ENCODE results near the gene GALNT2. TPM values are rescaled to one million over a fixed set of nuclear protein-coding genes. Genes with fewer than 3 reads are reported as not detected.
A peak's percentile ranks its signal among the peaks of the same experiment; 100 is the strongest.

Gene GALNT2
- total and polyA plus RNA-seq, 2 donors (not counting 1 experiment from before 2014, with no cell fraction given) = 19.0 to 184 TPM

DNA sequence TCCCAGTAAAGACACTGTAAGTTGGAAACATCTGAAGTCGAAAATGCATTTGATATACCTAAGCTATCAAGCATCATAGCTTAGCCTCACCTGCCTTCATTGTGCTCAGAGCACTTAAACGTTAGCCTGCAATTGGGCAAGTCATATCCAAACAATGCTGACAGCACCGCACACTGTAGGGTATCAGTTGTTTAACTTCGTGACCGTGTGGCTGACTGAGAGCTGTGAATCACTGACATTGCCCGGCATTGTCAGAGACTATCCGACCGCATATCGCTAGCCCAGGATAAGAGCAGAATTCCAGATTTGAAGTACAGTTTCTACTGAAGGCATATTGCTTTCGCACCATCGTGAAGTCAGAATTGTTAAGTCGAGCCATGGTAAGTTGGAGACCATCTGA is 41.5 kb downstream of the GALNT2 start:
- H3K4me3 Mint-ChIP-seq = no peak overlapping the region
- peaks cover 51 to 68% of the 10 kb centered on the region in 2 donors for H3K4me1 ChIP-seq (ENCODE audit: control insufficient read depth in 2 of 2, insufficient read depth in 2 of 2, low read length in 2 of 2)
- intact Hi-C loops (cut with micrococcal nuclease) = no loop called here

DNA sequence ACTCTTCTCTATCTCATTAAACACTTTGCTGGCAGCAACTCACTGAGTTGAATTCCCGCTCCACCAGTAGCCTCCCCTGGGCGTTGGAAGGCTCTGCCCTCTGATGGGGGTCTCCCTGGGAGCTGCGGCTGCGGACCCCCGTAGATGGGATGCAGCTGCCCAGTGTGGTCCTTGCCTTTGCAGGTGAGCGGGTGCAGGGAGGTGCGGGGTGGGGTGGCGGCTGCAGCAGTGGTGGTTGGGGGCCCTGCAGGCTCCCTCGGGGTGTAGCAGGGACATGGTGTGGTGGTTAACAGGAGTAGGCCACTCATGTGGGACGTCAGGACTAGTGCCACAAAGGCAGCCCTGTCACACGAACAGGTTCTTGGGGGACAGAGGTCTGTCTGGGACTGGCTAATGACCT is 42.0 kb downstream of the GALNT2 start:
- 80% methylated on average over 11 of the region's 11 CpGs for WGBS (ENCODE audit: insufficient coverage)

More for the DNA sequence above, 41.5 kb downstream of the GALNT2 start:
- peaks cover 0 to 3% (median 0%) of the 10 kb centered on the region in 3 donors for H3K9me3 ChIP-seq (ENCODE audit: control extremely low read depth in 1 of 3, control insufficient read depth in 2 of 3, insufficient read depth in 1 of 3, low read length in 2 of 3)
- H3K4me3 ChIP-seq (ENCODE audit: control extremely low read depth in 1 of 5, extremely low read depth in 1 of 5, insufficient read depth in 1 of 5, low read depth in 2 of 5, low read length in 4 of 5) = no peak overlapping the region
- Mint-ChIP-seq H3K27ac (peak overlapping the region; percentile 0), H3K4me1 (peaks cover 92% of the 10 kb centered on the region), H3K27me3 (no peaks in the 10 kb centered on the region), H3K9me3 (ENCODE audit: insufficient read depth) (no peaks in the 10 kb centered on the region)
- no peak overlapping the region for H3K27ac ChIP-seq (ENCODE audit: low read length in 2 of 2)
- no peak overlapping the region for H2AFZ ChIP-seq (ENCODE audit: insufficient read depth, low read depth, low read length, poor library complexity, severe bottlenecking)
- peaks cover 97% of the 10 kb centered on the region for H3K79me2 ChIP-seq (ENCODE audit: control insufficient read depth, insufficient read depth, low read length)
- no peak for TF ChIP-seq EZH2 (IDR thresholded peaks at IDR 0.05; ENCODE audit: borderline replicate concordance, insufficient read depth, low read depth, low read length, poor library complexity, severe bottlenecking)
- TF ChIP-seq, protein P1, sequence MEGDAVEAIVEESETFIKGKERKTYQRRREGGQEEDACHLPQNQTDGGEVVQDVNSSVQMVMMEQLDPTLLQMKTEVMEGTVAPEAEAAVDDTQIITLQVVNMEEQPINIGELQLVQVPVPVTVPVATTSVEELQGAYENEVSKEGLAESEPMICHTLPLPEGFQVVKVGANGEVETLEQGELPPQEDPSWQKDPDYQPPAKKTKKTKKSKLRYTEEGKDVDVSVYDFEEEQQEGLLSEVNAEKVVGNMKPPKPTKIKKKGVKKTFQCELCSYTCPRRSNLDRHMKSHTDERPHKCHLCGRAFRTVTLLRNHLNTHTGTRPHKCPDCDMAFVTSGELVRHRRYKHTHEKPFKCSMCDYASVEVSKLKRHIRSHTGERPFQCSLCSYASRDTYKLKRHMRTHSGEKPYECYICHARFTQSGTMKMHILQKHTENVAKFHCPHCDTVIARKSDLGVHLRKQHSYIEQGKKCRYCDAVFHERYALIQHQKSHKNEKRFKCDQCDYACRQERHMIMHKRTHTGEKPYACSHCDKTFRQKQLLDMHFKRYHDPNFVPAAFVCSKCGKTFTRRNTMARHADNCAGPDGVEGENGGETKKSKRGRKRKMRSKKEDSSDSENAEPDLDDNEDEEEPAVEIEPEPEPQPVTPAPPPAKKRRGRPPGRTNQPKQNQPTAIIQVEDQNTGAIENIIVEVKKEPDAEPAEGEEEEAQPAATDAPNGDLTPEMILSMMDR (IDR thresholded peaks at IDR 0.05) = no peak
- WGBS (ENCODE audit: insufficient coverage) = 96% methylated on average over 10 of the region's 12 CpGs
- no peak overlapping the region for H3K9ac ChIP-seq (ENCODE audit: low read length)
- H3K36me3 ChIP-seq (replicated peaks in 1 of 2; ENCODE audit: control extremely low read depth in 1 of 2, control insufficient read depth in 1 of 2, extremely low read depth in 1 of 2, insufficient read depth in 2 of 2, low read length in 1 of 2) = peaks cover 0 to 5% of the 10 kb centered on the region in 2 experiments
- no peak overlapping the region for H3K4me2 ChIP-seq (replicated peaks; ENCODE audit: low read depth, low read length, poor library complexity, severe bottlenecking)
- peaks cover 54% of the 10 kb centered on the region for H4K20me1 ChIP-seq (ENCODE audit: control insufficient read depth, insufficient read depth, low read length, poor library complexity, severe bottlenecking)
- ChIA-PET CTCF (interaction anchor here (1.2 kb wide), 2 partner anchors 42 to 59 kb away, joined by 3 to 4 read pairs; no protein-coding TSS in a partner anchor), POLR2A (no interaction called here)
- ATAC-seq (ENCODE audit: low read depth) (no peak), DNase-seq (no peak)
- H3K27me3 ChIP-seq (replicated peaks in 1 of 4; ENCODE audit: control extremely low read depth in 1 of 4, control insufficient read depth in 3 of 4, insufficient read depth in 4 of 4, low read length in 3 of 4) = no peaks in the 10 kb centered on the region

More for the DNA sequence above, 42.0 kb downstream of the GALNT2 start:
- ATAC-seq (ENCODE audit: low read depth) = no peak
- H3K9me3 ChIP-seq (ENCODE audit: control extremely low read depth in 1 of 3, control insufficient read depth in 2 of 3, insufficient read depth in 1 of 3, low read length in 2 of 3) = peaks cover 0 to 3% (median 0%) of the 10 kb centered on the region in 3 donors
- H3K4me1 ChIP-seq (ENCODE audit: control insufficient read depth in 2 of 2, insufficient read depth in 2 of 2, low read length in 2 of 2) = peaks cover 47 to 64% of the 10 kb centered on the region in 2 donors
- ChIA-PET CTCF (interaction anchor here (0.9 to 1.7 kb wide), 11 partner anchors 14 to 447 kb away, joined by 3 to 26 read pairs (median 5); partner anchors contain the start of gene GALNT2), POLR2A (interaction anchor here (1.2 to 1.8 kb wide), 2 partner anchors 14 to 42 kb away, joined by 4 to 10 read pairs; partner anchors contain the start of gene GALNT2)
- no peak overlapping the region for H3K4me3 ChIP-seq (ENCODE audit: control extremely low read depth in 1 of 5, extremely low read depth in 1 of 5, insufficient read depth in 1 of 5, low read depth in 2 of 5, low read length in 4 of 5)
- H3K27me3 ChIP-seq (replicated peaks in 1 of 4; ENCODE audit: control extremely low read depth in 1 of 4, control insufficient read depth in 3 of 4, insufficient read depth in 4 of 4, low read length in 3 of 4) = no peaks in the 10 kb centered on the region
- no peak for DNase-seq
- H3K79me2 ChIP-seq (ENCODE audit: control insufficient read depth, insufficient read depth, low read length) = peaks cover 97% of the 10 kb centered on the region
- no peak overlapping the region for H2AFZ ChIP-seq (ENCODE audit: insufficient read depth, low read depth, low read length, poor library complexity, severe bottlenecking)
- H4K20me1 ChIP-seq (ENCODE audit: control insufficient read depth, insufficient read depth, low read length, poor library complexity, severe bottlenecking) = peaks cover 52% of the 10 kb centered on the region
- H3K27ac ChIP-seq (ENCODE audit: low read length in 2 of 2) = no peak overlapping the region
- H3K4me1 Mint-ChIP-seq = peaks cover 89% of the 10 kb centered on the region
- no peak overlapping the region for H3K4me2 ChIP-seq (replicated peaks; ENCODE audit: low read depth, low read length, poor library complexity, severe bottlenecking)
- TF ChIP-seq EZH2 (IDR thresholded peaks at IDR 0.05; ENCODE audit: borderline replicate concordance, insufficient read depth, low read depth, low read length, poor library complexity, severe bottlenecking) = no peak
- TF ChIP-seq, protein P1 (IDR thresholded peaks at IDR 0.05) = no peak
- no peak overlapping the region for H3K9ac ChIP-seq (ENCODE audit: low read length)
- peaks cover 0 to 10% of the 10 kb centered on the region in 2 experiments for H3K36me3 ChIP-seq (replicated peaks in 1 of 2; ENCODE audit: control extremely low read depth in 1 of 2, control insufficient read depth in 1 of 2, extremely low read depth in 1 of 2, insufficient read depth in 2 of 2, low read length in 1 of 2)
- intact Hi-C loops (cut with micrococcal nuclease) = no loop called here
- no peaks in the 10 kb centered on the region for H3K27me3 Mint-ChIP-seq
- peak overlapping the region; percentile 53 for H3K4me3 Mint-ChIP-seq
- H3K9me3 Mint-ChIP-seq (ENCODE audit: insufficient read depth) = no peaks in the 10 kb centered on the region
- peak overlapping the region; percentile 90 for H3K27ac Mint-ChIP-seq
